Parathyroid adenoma (tissue), 2 donors: Measurements from ENCODE around the gene PNMT.

Experiments
- H2AFZ ChIP-seq: fragments of 300-600 bp; sonication (generic); one replicate; pipeline ENCODE4 v1.7.0; 2017; ENCODE audit warnings: antibody characterized with exemption, mild to moderate bottlenecking
- H3K27ac ChIP-seq: fragments of 300-600 bp; sonication (generic); one replicate; pipeline ENCODE4 v1.7.0; 2017
- H3K27me3 ChIP-seq: fragments of 300-600 bp; sonication (generic); one replicate; pipeline ENCODE4 v1.7.0; 2017; ENCODE audit warnings: low read length; ENCODE audit not compliant: control insufficient read depth, insufficient read depth
- H3K36me3 ChIP-seq: fragments of 300-600 bp; sonication (generic); one replicate; pipeline ENCODE4 v1.7.0; 2017; ENCODE audit warnings: low read length; ENCODE audit not compliant: control insufficient read depth, insufficient read depth
- H3K4me1 ChIP-seq: fragments of 300-600 bp; sonication (generic); one replicate; pipeline ENCODE4 v1.7.0; 2017; ENCODE audit warnings: control low read depth
- H3K4me2 ChIP-seq: fragments of 300-600 bp; sonication (generic); one replicate; pipeline ENCODE4 v1.7.0; 2017; ENCODE audit warnings: low read length
- H3K4me3 ChIP-seq: fragments of 300-600 bp; sonication (generic); one replicate; pipeline ENCODE4 v1.7.0; 2017; ENCODE audit warnings: low read depth, low read length
- H3K79me2 ChIP-seq: fragments of 300-600 bp; sonication (generic); one replicate; pipeline ENCODE4 v1.7.0; 2017; ENCODE audit warnings: control low read depth
- H3K9ac ChIP-seq: fragments of 300-600 bp; sonication (generic); one replicate; pipeline ENCODE4 v1.7.0; 2017; ENCODE audit warnings: mild to moderate bottlenecking
- H3K9me3 ChIP-seq: fragments of 300-600 bp; sonication (generic); one replicate; pipeline ENCODE4 v1.7.0; 2017; ENCODE audit warnings: low read length; ENCODE audit not compliant: control insufficient read depth
- TF ChIP-seq, protein P1 (sequence below): fragments of 300-600 bp; sonication (generic); IDR thresholded peaks from one replicate; pipeline ENCODE4 v1.7.0; 2017; ENCODE audit warnings: antibody characterized with exemption, mild to moderate bottlenecking
- donor health status: primary hyperparathyroidism.

PNMT gene

DNA sequence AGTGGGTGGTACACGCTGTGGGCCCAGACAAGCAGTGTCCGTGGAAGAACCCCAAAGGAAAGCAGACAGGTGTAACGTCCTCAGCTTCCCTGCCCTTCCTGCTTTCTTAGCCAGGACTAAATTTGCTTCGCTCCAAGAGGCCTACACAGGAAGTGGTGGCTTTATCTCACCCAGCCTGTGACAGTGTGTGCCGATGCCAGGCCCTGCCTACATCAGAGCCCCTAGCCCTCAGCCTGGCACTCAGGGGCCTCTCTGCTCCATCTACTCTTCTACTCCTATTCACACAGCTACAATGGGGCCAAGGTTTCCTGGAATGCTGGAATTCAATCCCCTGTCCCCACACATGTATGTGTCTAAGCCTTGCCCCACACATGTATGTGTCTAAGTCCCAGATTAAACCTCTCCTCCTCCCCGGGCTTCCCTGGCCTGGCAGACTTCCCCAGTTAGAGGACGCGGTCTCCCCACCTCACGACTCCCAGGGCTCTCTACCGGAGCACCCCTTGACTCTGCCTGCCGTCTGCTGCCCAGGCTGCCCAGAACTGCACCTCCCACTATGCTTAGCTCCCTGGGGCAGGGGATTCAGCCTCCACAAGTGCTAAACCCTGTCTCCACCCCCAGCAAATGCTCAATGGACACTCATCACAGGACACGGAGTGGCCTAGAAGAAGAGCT lies 11.4 kb downstream of the PNMT start:
- H3K9ac ChIP-seq: no peak overlapping the region
- no peak overlapping the region for H3K4me2 ChIP-seq
- no peaks in the 10 kb centered on the region for H3K79me2 ChIP-seq
- H3K9me3 ChIP-seq: no peaks in the 10 kb centered on the region
- TF ChIP-seq, protein P1, sequence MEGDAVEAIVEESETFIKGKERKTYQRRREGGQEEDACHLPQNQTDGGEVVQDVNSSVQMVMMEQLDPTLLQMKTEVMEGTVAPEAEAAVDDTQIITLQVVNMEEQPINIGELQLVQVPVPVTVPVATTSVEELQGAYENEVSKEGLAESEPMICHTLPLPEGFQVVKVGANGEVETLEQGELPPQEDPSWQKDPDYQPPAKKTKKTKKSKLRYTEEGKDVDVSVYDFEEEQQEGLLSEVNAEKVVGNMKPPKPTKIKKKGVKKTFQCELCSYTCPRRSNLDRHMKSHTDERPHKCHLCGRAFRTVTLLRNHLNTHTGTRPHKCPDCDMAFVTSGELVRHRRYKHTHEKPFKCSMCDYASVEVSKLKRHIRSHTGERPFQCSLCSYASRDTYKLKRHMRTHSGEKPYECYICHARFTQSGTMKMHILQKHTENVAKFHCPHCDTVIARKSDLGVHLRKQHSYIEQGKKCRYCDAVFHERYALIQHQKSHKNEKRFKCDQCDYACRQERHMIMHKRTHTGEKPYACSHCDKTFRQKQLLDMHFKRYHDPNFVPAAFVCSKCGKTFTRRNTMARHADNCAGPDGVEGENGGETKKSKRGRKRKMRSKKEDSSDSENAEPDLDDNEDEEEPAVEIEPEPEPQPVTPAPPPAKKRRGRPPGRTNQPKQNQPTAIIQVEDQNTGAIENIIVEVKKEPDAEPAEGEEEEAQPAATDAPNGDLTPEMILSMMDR: no peak
- no peak overlapping the region for H3K4me3 ChIP-seq
- no peaks in the 10 kb centered on the region for H3K36me3 ChIP-seq
- no peak overlapping the region for H2AFZ ChIP-seq
- peaks cover 38% of the 10 kb centered on the region for H3K4me1 ChIP-seq
- no peaks in the 10 kb centered on the region for H3K27me3 ChIP-seq
- H3K27ac ChIP-seq: peak overlapping the region; percentile 91

GRCh38 chr17:39683295-39683939 lies 15.2 kb downstream of the PNMT start:
- H3K4me2 ChIP-seq: no peak overlapping the region
- peaks cover 4% of the 10 kb centered on the region for H3K4me1 ChIP-seq
- H2AFZ ChIP-seq: no peak overlapping the region
- H3K27me3 ChIP-seq: no peaks in the 10 kb centered on the region
- no peak overlapping the region for H3K27ac ChIP-seq
- H3K9ac ChIP-seq: no peak overlapping the region
- H3K36me3 ChIP-seq: no peaks in the 10 kb centered on the region
- no peak overlapping the region for H3K4me3 ChIP-seq
- H3K79me2 ChIP-seq: no peaks in the 10 kb centered on the region
- TF ChIP-seq, protein P1: no peak
- no peaks in the 10 kb centered on the region for H3K9me3 ChIP-seq

- H3K9ac ChIP-seq: no peak overlapping the region
- no peaks in the 10 kb centered on the region for H3K9me3 ChIP-seq
- no peaks in the 10 kb centered on the region for H3K27me3 ChIP-seq
- H3K4me2 ChIP-seq: no peak overlapping the region
- H2AFZ ChIP-seq: no peak overlapping the region
- H3K4me3 ChIP-seq: no peak overlapping the region
- H3K27ac ChIP-seq: no peak overlapping the region
- H3K36me3 ChIP-seq: no peaks in the 10 kb centered on the region
- peaks cover 8% of the 10 kb centered on the region for H3K4me1 ChIP-seq
- no peaks in the 10 kb centered on the region for H3K79me2 ChIP-seq
- TF ChIP-seq, protein P1: no peak
Observed at GRCh38 chr17:39684369-39685192, 16.3 kb downstream of the PNMT start.

DNA sequence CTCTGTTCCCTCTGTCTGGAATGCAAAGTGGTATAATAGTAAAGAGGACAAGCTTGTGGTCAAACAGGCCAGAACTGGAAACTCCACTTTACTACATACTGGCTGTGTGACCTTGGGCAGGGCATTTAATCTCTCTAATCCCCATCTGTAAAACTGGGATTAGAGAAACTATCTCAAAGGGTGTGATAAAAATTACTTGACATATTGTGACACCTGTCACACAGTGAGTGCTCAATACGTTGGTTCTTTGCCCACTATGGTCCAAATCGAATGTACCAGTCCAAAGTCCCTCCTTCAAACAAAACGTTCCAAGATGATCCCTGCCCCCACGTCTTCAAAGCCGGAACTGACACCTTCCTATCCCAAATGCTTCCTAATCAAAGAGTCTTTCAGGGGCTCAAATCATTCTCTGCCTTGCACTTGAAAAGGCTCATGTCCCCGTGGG lies 18.9 kb downstream of the PNMT start:
- H3K36me3 ChIP-seq: no peaks in the 10 kb centered on the region
- H3K4me1 ChIP-seq: peaks cover 8% of the 10 kb centered on the region
- no peaks in the 10 kb centered on the region for H3K9me3 ChIP-seq
- H3K79me2 ChIP-seq: no peaks in the 10 kb centered on the region
- peak overlapping the region; percentile 97 for H3K27ac ChIP-seq
- TF ChIP-seq, protein P1: no peak
- no peaks in the 10 kb centered on the region for H3K27me3 ChIP-seq
- H3K9ac ChIP-seq: no peak overlapping the region
- peak overlapping the region; percentile 100 for H3K4me3 ChIP-seq
- peak overlapping the region; percentile 93 for H3K4me2 ChIP-seq
- H2AFZ ChIP-seq: peak overlapping the region; percentile 98
